ENCODE results near the gene KCNJ5. TPM values are rescaled to one million over a fixed set of nuclear protein-coding genes. Genes with fewer than 3 reads are reported as not detected.

Gene KCNJ5
- total and polyA plus RNA-seq, 2 of the 4 experiments (the other 2 are of a cell fraction): 0.07 to 0.18 TPM

DNA sequence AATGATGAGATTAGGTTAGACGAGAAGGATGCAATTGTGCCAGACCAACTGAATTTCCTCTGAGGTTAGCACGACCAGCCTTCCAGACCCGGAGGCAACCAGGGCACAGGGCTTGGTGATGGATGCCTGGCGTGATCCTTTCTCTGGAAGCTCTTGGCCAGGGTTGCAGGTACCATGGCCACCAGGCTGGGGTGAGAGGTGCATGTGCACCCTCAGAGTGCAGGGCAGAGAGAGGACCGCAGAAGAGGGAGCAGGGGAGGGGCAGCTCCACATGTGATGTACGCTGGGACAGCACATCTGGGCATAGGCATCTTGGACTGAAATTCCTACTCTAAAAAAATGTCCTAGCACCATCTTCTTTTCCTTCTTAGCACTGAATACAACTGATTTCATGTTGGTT, 34.9 kb upstream of the KCNJ5 start:
- Histone ChIP-seq H2BK20ac (ENCODE audit: low read depth, low read length) (no peak overlapping the region), H3K4me1 (ENCODE audit: control insufficient read depth, insufficient read depth, low read length) (no peaks in the 10 kb centered on the region), H4K5ac (ENCODE audit: low read depth, low read length) (no peak overlapping the region), H3K9me3 (ENCODE audit: control insufficient read depth, insufficient read depth, low read length) (no peaks in the 10 kb centered on the region), H3K79me1 (ENCODE audit: low read depth in 1 of 2, low read length in 2 of 2) (no peaks in the 10 kb centered on the region), H3K36me3 (ENCODE audit: control insufficient read depth, insufficient read depth, low read length) (no peaks in the 10 kb centered on the region), H3K4me2 (ENCODE audit: low read depth, low read length) (no peak overlapping the region), H3K27me3 (ENCODE audit: control insufficient read depth, insufficient read depth, low read length) (peaks cover 51% of the 10 kb centered on the region), H3K18ac (ENCODE audit: low read depth, low read length) (no peak overlapping the region), H4K20me1 (ENCODE audit: insufficient read depth, low read length) (no peaks in the 10 kb centered on the region), H2BK5ac (ENCODE audit: low read depth, low read length, poor library complexity, severe bottlenecking) (no peak overlapping the region), H3K9me1 (ENCODE audit: insufficient read depth, low read length) (no peaks in the 10 kb centered on the region), H2AFZ (replicated peaks; ENCODE audit: low read length, poor library complexity) (no peak overlapping the region), H4K91ac (ENCODE audit: insufficient read depth, low read depth, low read length) (no peak overlapping the region), H2BK120ac (ENCODE audit: low read depth, low read length) (no peak overlapping the region), H2AK5ac (ENCODE audit: low read depth, low read length) (no peak overlapping the region), H3K56ac (ENCODE audit: extremely low read depth, insufficient read depth, low read length) (no peak overlapping the region), H2BK15ac (ENCODE audit: low read depth, low read length) (no peak overlapping the region), H4K8ac (ENCODE audit: low read depth in 2 of 2, low read length in 2 of 2) (no peak overlapping the region), H3K27ac (ENCODE audit: insufficient read depth, low read length) (no peak overlapping the region), H3K14ac (replicated peaks; ENCODE audit: low read depth, low read length) (no peak overlapping the region), H3K9ac (ENCODE audit: low read depth, low read length) (no peak overlapping the region), H3K23ac (ENCODE audit: low read depth, low read length) (no peak overlapping the region), H2AK9ac (replicated peaks; ENCODE audit: low read depth, low read length, poor library complexity) (no peak overlapping the region), H3K4ac (ENCODE audit: low read depth, low read length) (no peak overlapping the region), H3K4me3 (ENCODE audit: insufficient read depth, low read depth, low read length) (no peak overlapping the region)
- in situ Hi-C loops (cut with MboI; ENCODE audit: low sequenced_read_pairs): no loop called here
- WGBS, 2 experiments (ENCODE audit: extremely low coverage in 2 of 2, insufficient read length in 1 of 2): no CpG with 5 or more reads among the region's 6 CpGs
- intact Hi-C loops (cut with micrococcal nuclease): no loop called here
- CTCF ChIA-PET: no interaction called here
- POLR2A ChIA-PET (ENCODE audit: unreplicated experiment): no interaction called here
- BruUV-seq (replicated peaks): no TSS peak
- ATAC-seq (ENCODE audit: low read depth) (no peak), DNase-seq (no peak)
- dilution Hi-C loops (cut with HindIII; ENCODE audit: low sequenced_read_pairs, unreplicated experiment): no loop called here
- TF ChIP-seq RCOR1 (IDR thresholded peaks at IDR 0.05; ENCODE audit: insufficient replicate concordance, low read length): no peak
- TF ChIP-seq MAZ (IDR thresholded peaks at IDR 0.05; ENCODE audit: borderline replicate concordance, low read depth, low read length): no peak
- TF ChIP-seq CTCF (conservative IDR thresholded peaks at IDR 0.05; ENCODE audit: low read depth, low read length): no peak
- TF ChIP-seq CEBPB (IDR thresholded peaks at IDR 0.05; ENCODE audit: low read depth, low read length): no peak
- no peak for TF ChIP-seq USF2 (IDR thresholded peaks at IDR 0.05; ENCODE audit: low read depth, low read length)
- TF ChIP-seq, protein P1, sequence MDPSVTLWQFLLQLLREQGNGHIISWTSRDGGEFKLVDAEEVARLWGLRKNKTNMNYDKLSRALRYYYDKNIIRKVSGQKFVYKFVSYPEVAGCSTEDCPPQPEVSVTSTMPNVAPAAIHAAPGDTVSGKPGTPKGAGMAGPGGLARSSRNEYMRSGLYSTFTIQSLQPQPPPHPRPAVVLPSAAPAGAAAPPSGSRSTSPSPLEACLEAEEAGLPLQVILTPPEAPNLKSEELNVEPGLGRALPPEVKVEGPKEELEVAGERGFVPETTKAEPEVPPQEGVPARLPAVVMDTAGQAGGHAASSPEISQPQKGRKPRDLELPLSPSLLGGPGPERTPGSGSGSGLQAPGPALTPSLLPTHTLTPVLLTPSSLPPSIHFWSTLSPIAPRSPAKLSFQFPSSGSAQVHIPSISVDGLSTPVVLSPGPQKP (IDR thresholded peaks at IDR 0.05; ENCODE audit: borderline replicate concordance, low read depth, low read length): no peak
- no peak for TF ChIP-seq RAD21 (IDR thresholded peaks at IDR 0.05; ENCODE audit: low read length)
- no peak for TF ChIP-seq FOS (IDR thresholded peaks at IDR 0.05; ENCODE audit: low read depth, low read length)
